Neural crest cell (in vitro differentiated cells): ENCODE data around the gene ITPR1. TPM values are rescaled to one million over a fixed set of nuclear protein-coding genes. Genes with fewer than 3 reads are reported as not detected.
"Not testable (repeated sequence)": the region's sequence is repeated elsewhere in the genome, so short reads cannot be mapped to it uniquely, and the experiment has no call there.

Experiments used
- DNase-seq: peaks from one replicate; pipeline ENCODE4 v3.0.0; 2021; ENCODE audit warnings: low read depth, mixed read lengths, low spot score
- H3K27ac Mint-ChIP-seq: one replicate; pipeline ENCODE4 v1.8.0; 2021; ENCODE audit warnings: mild to moderate bottlenecking, mixed read lengths; ENCODE audit not compliant: unreplicated experiment
- H3K27me3 Mint-ChIP-seq: 2 replicates; pipeline ENCODE4 v1.8.0; 2021; ENCODE audit warnings: low read depth, mild to moderate bottlenecking, mixed read lengths
- H3K36me3 Mint-ChIP-seq: 2 replicates; pipeline ENCODE4 v1.8.0; 2021; ENCODE audit warnings: low read depth, mild to moderate bottlenecking, mixed read lengths
- H3K4me1 Mint-ChIP-seq: 2 replicates; pipeline ENCODE4 v1.8.0; 2021; ENCODE audit warnings: mixed read lengths
- H3K4me3 Mint-ChIP-seq: one replicate; pipeline ENCODE4 v1.8.0; 2021; ENCODE audit warnings: mild to moderate bottlenecking, mixed read lengths
- H3K9me3 Mint-ChIP-seq: 2 replicates; pipeline ENCODE4 v1.8.0; 2021; ENCODE audit warnings: mixed read lengths
- total RNA-seq: library from RNA; stranded (reverse); gene quantifications from 2 replicates; pipeline ENCODE4 v1.2.1, GENCODE V29; 2021
- TF ChIP-seq, protein P1 (sequence below): fragments of 200-600 bp; sonication (generic); conservative IDR thresholded peaks from 2 replicates; pipeline ENCODE4 v1.5.0; 2021; ENCODE audit warnings: antibody characterized with exemption, mild to moderate bottlenecking

The ITPR1 gene
- total RNA-seq, 1 donor from 2014 or later = 4.8 TPM

DNA sequence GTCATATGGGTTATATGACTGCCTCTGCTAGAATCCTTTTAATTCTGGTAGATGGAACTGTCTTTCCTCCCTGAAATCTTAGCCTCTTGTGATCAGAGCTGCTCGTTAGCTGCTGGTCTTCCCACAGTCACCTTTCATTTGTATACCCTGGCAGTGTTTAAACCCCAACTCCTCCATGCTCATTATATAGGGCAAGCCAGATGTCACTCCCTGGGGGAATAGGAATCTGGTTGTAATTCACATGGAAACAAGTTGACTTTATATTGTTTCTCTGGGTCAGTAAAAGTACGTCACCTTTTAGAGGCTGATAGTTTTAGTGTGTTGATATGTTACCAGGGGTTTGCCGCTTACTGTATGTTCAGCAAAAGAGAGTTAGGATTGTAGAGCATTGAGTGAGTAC is 103.5 kb downstream of the ITPR1 start:
- peak overlapping the region; percentile 1 for H3K27ac Mint-ChIP-seq
- H3K4me1 Mint-ChIP-seq = peaks cover 20% of the 10 kb centered on the region
- TF ChIP-seq, protein P1, sequence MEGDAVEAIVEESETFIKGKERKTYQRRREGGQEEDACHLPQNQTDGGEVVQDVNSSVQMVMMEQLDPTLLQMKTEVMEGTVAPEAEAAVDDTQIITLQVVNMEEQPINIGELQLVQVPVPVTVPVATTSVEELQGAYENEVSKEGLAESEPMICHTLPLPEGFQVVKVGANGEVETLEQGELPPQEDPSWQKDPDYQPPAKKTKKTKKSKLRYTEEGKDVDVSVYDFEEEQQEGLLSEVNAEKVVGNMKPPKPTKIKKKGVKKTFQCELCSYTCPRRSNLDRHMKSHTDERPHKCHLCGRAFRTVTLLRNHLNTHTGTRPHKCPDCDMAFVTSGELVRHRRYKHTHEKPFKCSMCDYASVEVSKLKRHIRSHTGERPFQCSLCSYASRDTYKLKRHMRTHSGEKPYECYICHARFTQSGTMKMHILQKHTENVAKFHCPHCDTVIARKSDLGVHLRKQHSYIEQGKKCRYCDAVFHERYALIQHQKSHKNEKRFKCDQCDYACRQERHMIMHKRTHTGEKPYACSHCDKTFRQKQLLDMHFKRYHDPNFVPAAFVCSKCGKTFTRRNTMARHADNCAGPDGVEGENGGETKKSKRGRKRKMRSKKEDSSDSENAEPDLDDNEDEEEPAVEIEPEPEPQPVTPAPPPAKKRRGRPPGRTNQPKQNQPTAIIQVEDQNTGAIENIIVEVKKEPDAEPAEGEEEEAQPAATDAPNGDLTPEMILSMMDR = no peak
- H3K36me3 Mint-ChIP-seq = no peaks in the 10 kb centered on the region
- no peaks in the 10 kb centered on the region for H3K27me3 Mint-ChIP-seq
- DNase-seq = no peak
- H3K9me3 Mint-ChIP-seq = no peaks in the 10 kb centered on the region
- no peak overlapping the region for H3K4me3 Mint-ChIP-seq

- H3K4me3 Mint-ChIP-seq = no peak overlapping the region
- TF ChIP-seq, protein P1 = no peak
- H3K9me3 Mint-ChIP-seq = no peaks in the 10 kb centered on the region
- no peak for DNase-seq
- H3K4me1 Mint-ChIP-seq = peaks cover 20% of the 10 kb centered on the region
- no peaks in the 10 kb centered on the region for H3K27me3 Mint-ChIP-seq
- no peaks in the 10 kb centered on the region for H3K36me3 Mint-ChIP-seq
- no peak overlapping the region for H3K27ac Mint-ChIP-seq
These were observed 104.2 kb downstream of the ITPR1 start for GRCh38 chr3:4597208-4597985.

DNA sequence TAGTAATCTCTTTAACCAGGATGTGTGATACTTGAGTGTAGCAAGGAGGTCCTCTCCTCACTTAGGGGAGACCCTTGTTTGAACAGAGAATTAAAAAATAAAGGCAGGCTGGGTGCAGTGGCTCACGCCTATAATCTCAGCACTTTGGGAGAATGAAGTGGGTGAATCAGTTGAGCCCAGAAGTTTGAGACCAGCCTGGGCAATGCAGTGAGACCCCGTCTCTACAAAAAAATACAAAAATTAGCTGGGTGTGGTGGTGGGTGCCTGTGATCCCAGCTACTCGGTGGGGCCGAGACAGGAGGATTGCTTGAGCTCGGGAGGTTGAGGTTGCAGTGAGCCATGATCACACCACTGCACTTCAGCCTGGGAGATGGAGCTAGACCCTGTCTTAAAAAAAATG is 105.1 kb downstream of the ITPR1 start:
- DNase-seq, H3K4me3 Mint-ChIP-seq, H3K36me3 Mint-ChIP-seq, H3K27ac Mint-ChIP-seq, H3K9me3 Mint-ChIP-seq, H3K27me3 Mint-ChIP-seq: not testable (repeated sequence)
- peaks cover 20% of the 10 kb centered on the region for H3K4me1 Mint-ChIP-seq

DNA sequence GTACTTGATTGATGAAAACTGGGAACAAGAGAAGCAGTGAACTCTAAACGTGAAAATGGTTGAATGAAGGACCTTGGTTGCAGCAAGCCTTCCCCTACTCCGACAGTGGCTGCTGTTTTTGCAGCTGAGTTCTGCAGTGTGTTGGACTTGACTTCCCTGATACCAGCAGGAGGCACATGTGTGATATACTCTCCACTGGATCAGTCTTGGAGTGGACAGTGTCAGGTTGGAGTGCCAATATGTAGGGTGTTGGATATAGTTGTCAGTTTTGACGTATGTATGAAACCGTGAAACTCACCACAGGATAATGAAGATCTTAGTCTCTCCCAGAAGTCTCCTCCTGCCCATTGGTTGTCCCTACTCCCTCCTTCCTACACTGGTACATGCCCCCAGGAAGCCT is 106.5 kb downstream of the ITPR1 start:
- Mint-ChIP-seq H3K9me3 (no peaks in the 10 kb centered on the region), H3K4me3 (no peak overlapping the region), H3K27me3 (no peaks in the 10 kb centered on the region), H3K36me3 (no peaks in the 10 kb centered on the region), H3K4me1 (peaks cover 20% of the 10 kb centered on the region), H3K27ac (no peak overlapping the region)
- TF ChIP-seq, protein P1 = no peak
- DNase-seq = no peak

- TF ChIP-seq, protein P1 = no peak
- H3K27me3 Mint-ChIP-seq = no peaks in the 10 kb centered on the region
These were observed 107.3 kb downstream of the ITPR1 start for GRCh38 chr3:4600493-4600892.

GRCh38 chr3:4601892-4602291 is 108.7 kb downstream of the ITPR1 start:
- Mint-ChIP-seq H3K27me3 (no peaks in the 10 kb centered on the region), H3K9me3 (no peaks in the 10 kb centered on the region), H3K36me3 (no peaks in the 10 kb centered on the region), H3K27ac (no peak overlapping the region), H3K4me1 (peaks cover 14% of the 10 kb centered on the region), H3K4me3 (no peak overlapping the region)
- no peak for DNase-seq
- TF ChIP-seq, protein P1 = no peak

More at GRCh38 chr3:4600493-4600892, 107.3 kb downstream of the ITPR1 start:
- DNase-seq = no peak
- Mint-ChIP-seq H3K27ac (peak overlapping the region; percentile 57), H3K9me3 (no peaks in the 10 kb centered on the region), H3K4me1 (peaks cover 20% of the 10 kb centered on the region), H3K36me3 (no peaks in the 10 kb centered on the region), H3K4me3 (no peak overlapping the region)
